GM20431 (cell line): ENCODE data around the gene FKBP2.

Experiments
- in situ Hi-C: fragments of 300-500 bp; cut with MseI, MboI; formaldehyde crosslinking; loops from one replicate; pipeline ENCODE4 v1.15.0; 2020; ENCODE audit warnings: low sequenced_read_pairs; ENCODE audit not compliant: unreplicated experiment

The FKBP2 gene

DNA sequence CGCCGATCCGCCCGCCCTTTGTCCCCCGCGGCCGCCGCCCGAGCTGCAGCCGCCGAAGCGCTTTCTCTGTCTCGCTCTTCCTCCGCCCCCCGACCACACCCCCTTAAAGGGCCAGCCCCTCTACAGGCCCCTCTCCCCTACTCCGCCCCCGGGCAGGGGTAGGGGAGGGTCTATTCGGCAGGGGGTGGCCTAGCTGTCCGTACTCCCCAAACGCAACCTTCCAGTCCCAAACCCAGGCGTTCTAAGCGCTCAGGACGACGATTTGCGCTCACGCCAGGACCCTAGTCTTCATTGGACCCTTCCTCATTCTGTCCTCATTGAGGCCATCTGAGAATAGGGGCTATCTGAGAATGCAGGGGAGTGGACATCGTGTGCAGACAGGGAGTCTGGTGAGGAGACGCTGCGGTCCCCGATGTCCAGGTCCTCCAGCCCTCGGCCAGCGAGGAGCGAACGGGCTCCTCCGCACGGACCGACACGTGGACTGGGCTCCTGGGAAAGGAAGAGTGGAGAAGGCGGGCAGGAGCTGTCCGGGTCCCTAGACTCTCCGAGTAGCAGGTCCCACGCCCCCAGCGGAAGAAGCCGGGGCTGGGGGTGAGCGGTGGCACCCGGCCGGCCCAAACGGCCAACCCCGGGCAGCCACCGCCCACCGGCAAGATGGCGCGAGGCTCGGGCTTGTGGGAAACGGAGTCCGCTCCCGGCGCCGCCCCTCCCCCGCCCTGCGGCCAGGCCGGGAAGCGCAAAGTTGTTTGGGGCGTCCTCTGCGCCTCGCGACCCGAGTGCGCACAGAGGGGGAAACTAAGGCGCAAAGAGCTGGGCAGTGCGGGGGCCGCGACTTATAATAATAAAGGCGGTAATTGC lies 6.2 kb downstream of the FKBP2 start, which contains the start of gene PPP1R14B:
Gene PPP1R14B, minus strand, starts transcription at position 73 of the 858 bp plus-strand sequence. CDS start 270 bp downstream, outside the sequence.
- in situ Hi-C loops, result no loop called here

DNA sequence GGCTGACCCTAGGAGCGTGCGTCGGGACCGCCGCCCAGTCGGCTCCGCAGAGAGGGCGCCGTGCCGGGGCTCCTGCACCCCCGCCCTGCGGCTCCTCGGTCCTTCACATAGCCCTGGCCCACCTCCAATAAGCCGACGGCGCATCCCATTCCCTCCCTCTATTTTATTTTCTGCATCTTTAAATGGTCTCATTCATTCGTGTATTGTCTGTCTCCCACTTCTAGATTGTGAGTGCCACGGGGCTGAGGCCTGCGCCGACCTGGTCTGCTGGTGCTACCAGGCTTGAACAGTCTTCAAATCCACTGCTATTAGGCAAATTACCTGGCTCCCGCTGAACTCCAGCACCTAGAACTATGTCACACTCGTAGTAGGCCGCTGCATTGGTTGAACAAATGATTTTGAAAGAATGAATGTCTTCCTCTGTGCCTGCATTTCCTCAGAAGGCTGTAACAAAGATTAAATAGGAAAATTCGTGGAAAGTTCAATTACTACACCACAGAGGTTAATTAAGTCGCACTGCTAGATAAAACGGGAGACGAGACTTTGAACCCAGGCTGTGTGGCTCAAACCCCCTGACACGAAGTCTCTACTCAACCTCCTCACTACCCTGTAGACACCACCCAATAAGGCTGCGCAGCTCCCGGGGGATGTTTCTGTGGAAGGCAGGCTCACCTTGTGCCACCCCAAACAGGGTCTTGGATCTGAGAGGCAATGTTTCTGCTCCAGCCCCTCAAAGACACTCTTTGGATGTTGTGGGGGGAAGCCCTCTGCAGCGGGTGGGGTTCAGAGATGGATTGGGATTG lies 7.0 kb downstream of the FKBP2 start:
- in situ Hi-C loops, result no loop called here

DNA sequence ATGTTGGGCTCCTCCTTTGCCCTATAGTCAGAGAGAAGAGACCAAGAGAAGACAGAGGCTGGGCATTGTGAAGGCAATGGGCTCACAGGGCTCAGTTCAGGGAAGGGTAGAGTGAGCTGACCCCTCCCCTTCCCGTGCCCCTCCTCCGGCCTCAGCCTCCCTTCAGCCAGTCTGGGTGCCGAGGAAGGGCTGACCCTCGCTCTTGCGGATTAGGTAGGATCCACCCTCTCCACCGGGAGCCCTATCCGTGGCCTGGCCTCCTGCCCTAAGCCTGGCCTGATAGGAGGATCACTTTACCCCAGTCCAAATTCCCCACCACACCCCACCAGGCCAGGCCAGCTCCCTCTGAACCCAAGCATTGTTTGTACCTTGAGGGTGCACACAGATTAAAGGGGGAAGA lies 7.7 kb downstream of the FKBP2 start:
- in situ Hi-C loops, result no loop called here

DNA sequence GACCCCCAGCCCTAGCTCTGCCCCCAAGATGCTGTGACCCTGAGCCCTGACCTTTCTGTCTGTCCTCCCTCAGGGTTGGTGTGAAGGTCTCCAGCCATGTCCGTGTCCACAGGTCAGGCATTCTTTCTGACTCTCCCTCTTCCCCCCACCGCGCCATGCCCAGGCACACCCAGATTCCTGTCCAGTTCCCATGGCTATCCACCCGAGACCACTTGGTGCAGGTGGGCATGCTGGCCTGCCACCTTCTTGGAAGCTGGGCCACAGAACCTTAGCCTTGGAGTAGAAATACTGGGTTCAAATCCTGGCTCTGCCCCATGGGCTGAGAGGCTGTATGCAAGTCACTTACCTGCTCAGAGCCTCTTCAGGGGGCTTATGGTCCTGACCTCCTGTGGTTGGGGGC lies 8.1 kb downstream of the FKBP2 start:
- in situ Hi-C loops, result no loop called here

DNA sequence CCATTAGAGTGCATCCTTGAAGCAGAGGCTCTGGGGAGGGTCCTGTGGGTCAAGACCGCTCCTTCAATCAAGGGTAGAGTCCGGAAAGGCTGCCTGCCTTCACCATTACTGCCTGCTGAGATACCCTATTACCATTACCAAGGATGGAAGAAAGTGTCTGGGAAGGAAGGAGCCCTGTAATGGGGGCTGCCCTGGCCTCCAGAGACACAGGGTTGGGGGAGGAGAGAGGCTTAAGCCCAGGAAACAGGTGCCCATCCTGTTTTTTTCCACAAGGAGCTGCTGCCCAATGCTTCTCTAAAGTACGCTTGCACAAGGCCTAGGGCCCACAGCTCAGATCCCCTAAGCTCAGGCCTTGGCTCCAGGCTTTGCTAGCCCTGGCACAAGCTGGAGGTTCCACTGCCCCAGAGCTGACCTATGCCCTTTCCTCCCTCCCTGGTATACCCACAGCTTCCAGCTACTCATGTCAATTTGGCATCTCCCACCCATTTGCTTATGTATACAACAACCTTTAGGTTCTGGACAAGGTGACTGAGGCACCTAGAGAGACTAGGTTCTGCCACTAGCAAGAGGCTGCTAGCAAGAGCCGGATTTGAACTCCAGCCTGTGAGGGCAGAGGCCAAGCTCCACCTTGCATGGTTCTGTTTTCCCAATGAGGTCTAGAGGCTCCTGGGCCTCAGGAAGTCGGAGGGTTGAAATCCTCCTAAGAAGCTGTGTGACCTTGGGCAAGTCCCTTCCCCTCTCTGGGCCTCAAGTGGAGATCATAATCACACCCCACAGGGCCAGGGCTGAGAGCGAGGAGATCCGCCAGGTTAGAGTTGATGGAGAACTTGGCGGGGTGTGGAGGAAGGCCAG lies 8.9 kb downstream of the FKBP2 start:
- in situ Hi-C loops, result no loop called here

DNA sequence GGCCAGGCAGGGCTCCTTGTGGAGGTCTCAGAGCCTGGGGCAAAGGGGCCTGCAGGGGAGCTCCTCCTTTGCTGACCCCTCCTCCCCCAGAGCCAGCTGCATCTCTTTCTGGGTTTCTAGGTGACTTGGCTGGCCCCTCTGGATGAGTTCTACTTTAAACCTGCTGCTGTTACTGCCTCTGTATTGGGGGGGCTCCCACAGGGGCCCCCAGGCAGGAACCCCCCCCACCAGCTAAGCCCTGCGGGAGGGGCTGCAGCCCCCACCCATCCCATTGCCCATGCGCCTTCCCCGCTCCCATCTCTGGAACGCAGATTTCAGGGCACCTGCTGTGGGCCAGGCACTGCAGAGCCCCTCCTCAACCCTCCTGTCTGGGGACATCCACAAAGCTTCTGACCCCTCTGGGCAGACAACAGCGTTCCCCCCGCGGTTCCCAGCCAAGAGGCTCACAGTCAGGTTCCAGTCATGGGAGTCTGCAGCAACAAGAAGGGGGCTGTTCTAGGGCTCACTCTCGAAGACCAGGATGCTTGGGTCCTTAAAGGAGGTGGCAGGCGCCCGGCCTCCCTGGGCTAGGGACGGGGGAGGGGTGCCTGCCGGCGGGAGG lies 9.6 kb downstream of the FKBP2 start:
- in situ Hi-C loops, result no loop called here

DNA sequence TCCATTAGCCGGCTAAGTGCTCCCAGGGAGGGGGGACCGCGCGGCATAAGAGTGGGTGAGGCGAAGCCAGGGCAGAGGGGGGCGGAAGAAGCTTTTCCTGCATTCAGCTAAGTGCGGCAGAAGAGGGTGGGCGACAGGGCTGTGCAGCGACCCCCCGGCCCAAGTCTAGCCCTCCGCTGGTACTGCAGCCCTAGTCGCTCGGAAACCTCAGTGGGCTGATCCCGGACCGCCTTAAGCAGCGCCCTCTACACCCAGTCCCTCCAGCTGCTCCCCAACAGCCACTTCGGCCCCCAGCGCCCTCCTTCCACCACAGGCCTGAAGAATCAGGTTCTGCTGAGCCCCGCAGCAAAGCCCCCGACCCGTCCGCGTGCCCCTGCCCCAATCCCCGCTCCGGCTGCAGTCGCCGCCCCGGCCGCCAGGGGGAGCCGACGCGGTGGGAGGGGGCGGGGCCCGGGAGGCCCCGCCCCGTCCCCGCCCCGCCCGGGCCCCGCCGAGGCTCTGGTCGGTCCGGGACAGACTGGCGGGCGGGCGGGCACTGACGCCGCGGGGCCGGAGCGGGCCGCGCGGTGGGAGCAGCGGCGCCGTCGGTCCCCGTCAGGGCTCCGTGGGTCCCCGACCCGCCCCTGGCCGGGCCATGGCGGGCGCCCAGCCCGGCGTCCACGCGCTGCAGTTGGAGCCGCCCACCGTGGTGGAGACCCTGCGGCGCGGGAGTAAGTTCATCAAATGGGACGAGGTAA lies 10.3 kb downstream of the FKBP2 start, which contains the start of gene PLCB3:
Gene PLCB3, plus strand, starts transcription at position 515 of the 737 bp plus-strand sequence. Its CDS starts 120 bp downstream, at position 635.
- in situ Hi-C loops, result no loop called here

DNA sequence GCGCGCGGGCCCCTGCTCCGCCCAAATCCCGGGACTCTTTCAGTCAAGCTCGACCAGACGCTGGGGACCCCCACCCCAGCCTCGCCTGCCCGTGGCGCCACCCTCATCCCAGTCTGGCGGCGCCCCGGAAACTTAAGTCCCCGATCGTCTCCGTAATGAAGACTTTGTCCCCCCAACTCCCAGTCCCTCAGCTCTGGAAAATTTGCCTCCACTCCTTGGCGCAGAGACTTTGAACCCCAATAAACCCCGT lies 10.8 kb downstream of the FKBP2 start:
- in situ Hi-C loops, result no loop called here

DNA sequence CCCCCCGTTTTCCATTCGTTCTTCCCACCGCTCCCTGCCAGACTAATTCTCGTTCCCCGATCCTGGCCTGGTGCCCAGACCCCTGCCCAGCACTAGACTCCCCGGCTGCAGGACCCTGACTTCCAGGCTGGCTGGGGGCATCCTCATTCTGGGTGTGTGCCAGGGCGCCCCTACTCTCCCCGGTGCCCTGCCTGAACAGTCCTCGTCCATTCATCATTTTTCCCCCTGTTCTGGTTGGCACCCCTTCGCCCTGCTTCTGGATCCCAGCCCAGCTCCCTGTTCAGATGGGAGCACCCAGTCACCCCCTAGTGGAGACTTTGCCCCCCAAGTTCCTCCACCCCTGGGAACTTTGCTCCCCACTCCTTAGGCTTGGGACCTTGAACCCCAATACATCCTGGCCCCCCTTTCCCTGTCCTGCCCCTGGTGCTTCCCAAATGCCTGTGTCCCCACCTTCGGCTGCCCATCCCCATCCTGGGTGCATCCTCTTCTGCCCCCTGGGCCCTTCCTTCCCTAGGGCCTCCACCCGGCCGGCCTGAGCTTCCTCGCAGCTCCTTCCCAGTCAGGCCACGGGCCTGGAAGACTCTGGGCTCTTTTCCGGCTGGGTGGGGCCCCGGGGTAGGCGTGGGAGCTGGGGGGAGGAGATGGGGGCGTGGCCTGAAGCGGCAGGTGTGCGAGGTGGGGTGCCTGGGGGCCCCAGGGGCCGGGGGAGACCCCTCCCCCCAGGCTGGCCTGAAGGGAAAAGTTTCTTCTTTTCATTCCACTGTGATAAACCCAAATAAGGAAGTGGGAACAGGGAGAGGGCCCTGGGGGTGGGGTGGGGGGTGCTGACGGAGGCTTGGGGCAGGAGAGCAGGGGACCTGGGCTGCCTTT lies 11.3 kb downstream of the FKBP2 start:
- in situ Hi-C loops, result no loop called here

DNA sequence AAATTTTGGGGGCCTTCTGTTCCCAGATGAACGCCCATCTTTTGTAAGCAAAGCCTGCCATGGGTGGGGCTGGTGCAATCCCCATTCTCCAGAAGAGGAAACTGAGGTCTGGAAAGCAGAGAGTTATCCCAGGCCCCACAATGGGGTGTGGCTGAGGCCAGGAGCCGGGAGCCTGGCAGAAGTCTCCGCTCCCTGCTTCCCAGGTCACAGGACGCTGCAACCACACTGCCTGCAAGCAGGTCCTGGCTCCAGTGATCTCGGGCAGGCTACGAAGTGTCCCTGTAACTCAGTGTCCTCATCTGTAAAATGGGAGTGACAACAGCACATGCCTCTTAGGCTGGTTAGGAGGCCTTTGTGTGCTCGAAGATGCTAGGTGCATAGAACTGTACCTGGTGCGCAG lies 12.1 kb downstream of the FKBP2 start:
- in situ Hi-C loops, result no loop called here

DNA sequence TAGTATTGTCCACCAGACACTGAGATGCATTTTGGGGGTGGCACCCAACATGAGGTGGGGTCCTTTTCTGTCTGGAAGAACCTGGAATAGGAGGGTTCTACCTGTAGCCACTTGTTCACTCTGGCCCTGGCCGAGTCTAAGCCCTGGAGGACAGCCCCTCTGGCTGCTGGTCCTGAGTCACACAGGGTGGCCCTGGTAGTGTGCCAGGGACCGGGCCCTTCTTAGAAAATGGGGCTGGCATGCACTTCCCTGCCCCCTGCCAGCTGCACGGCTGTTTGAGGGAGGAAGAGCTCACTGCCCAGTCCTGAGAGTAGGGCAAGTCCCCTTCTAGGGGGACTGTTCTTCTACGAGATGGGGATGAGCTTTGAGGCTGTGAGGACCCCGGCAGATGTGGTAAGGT lies 12.6 kb downstream of the FKBP2 start:
- in situ Hi-C loops, result no loop called here

DNA sequence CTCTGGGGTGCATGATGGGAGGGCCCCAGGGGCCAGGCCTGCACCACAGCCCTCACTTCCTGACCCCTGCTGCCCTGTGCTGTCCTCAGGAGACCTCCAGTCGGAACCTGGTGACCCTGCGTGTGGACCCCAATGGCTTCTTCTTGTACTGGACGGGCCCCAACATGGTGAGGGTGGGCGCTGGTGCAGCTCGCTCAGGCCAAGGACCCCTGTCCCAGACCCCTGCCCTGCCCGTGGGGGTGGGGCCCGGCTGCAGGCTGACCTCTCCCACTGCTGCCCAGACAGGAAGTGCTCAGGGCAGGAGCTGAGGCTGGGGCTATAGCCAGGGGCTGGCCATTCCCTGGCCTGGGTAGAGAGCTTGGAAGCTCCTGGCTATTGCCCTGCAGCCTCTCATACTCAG lies 13.4 kb downstream of the FKBP2 start:
- in situ Hi-C loops, result no loop called here

DNA sequence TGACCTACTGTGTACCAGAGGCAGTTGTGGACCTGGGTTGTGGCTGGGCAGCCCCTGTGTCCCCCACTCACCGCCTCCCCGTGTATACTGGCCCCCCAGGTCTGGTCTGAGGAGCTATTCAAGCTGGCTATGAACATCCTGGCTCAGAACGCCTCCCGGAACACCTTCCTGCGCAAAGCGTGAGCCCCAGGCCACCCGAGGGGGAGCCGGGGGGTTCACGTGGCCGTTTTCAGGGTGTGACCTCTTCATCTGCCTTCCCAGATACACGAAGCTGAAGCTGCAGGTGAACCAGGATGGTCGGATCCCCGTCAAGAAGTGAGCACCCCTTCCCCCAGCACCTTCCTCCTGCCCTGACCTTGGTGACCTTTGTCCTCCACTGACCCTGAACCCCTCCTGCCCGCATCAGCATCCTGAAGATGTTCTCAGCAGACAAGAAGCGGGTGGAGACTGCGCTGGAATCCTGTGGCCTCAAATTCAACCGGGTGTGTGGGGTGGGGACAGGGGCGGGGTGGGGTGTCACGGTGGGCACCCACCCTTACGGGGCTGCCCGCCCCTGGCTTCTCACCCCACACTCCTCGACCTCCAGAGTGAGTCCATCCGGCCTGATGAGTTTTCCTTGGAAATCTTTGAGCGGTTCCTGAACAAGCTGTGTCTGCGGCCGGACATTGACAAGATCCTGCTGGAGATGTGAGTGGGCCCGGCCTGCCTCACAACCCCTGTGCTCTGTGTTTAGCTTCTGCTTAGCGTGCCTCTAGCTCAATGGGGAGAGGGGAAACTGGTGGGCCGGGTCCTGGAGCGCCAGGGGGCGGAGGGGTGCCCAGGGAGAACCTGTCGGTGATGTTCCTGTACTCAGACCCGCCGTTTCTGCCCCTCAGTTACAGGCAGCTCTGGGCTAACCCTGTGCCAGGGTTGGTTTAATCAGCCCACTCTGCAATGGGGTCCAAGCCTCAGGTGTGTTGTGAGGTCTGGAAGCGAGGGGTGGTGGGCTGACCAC lies 14.5 kb downstream of the FKBP2 start:
- in situ Hi-C loops, result no loop called here

DNA sequence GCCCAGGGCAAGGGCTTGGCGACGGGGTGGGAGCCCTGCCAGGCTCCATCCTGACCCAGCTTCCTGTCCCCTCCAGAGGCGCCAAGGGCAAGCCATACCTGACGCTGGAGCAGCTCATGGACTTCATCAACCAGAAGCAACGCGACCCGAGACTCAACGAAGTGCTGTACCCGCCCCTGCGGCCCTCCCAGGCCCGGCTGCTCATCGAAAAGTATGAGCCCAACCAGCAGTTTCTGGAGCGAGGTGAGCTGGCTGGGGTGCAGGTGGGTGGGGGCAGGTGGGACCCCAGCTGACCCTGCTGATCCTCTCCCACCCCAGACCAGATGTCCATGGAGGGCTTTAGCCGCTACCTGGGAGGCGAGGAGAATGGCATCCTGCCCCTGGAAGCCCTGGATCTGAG lies 15.4 kb downstream of the FKBP2 start:
- in situ Hi-C loops, result no loop called here

DNA sequence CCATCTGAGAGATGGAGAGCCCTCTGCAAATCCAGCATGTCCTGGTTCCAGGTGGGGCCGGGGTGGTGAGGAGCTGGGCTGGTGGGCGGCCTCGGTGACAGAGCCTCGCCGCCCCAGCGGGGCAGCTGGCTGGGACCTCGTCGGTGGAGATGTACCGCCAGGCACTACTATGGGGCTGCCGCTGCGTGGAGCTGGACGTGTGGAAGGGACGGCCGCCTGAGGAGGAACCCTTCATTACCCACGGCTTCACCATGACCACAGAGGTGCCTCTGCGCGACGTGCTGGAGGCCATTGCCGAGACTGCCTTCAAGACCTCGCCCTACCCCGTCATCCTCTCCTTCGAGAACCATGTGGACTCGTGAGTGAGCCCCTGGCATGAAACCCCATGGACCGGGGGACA lies 17.5 kb downstream of the FKBP2 start:
- in situ Hi-C loops, result no loop called here

DNA sequence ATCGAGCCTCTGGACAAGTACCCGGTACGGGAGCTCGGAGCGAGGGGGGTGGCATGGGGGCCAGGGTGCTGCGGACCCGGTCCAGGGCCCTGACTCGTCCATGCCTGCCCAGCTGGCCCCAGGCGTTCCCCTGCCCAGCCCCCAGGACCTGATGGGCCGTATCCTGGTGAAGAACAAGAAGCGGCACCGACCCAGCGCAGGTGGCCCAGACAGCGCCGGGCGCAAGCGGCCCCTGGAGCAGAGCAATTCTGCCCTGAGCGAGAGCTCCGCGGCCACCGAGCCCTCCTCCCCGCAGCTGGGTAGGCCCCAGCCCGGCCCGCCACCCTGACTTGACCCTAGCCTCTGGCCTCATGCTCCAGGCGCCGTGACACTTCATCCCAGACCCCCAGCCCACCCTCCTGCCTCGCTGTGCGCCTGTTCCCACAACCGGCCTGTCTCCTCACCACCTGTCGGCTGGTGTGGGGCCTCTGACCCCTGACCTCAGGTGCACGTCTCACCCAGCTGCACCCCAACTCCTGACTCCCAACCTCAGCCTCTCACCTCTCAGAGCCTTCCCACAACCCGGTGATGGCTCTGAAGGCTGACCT lies 18.1 kb downstream of the FKBP2 start:
- in situ Hi-C loops, result no loop called here

DNA sequence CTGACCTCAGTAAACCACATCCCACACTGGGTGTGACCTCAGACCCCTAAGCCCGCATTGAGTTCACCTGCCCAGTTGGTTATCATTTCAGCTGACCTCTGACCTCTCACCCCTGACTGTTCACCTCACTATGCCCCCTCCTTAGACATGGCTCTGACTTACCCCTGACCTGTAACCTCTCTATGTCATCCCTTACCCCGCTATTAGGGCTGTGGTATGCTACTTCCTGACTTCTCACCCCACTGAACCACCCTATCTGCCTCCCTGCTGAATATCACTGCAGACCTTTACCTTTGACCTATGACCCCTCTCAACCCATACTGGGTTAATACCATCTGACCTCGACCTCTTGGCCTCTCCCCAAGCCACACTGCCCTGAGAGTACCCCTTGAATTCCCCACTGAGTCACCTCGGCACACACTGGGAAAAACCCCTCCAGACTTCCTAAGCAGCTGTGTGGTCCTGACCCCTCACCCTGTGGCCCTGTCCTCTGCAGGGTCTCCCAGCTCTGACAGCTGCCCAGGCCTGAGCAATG lies 18.7 kb downstream of the FKBP2 start:
- in situ Hi-C loops, result no loop called here
